Parathyroid adenoma (tissue), 2 donors: ENCODE measurements around the gene TMPRSS15.

Experiments
- H2AFZ ChIP-seq: fragments of 300-600 bp; sonication (generic); one replicate; pipeline ENCODE4 v1.7.0; 2017; ENCODE audit warnings: antibody characterized with exemption, mild to moderate bottlenecking
- H3K27ac ChIP-seq: fragments of 300-600 bp; sonication (generic); one replicate; pipeline ENCODE4 v1.7.0; 2017
- H3K27me3 ChIP-seq: fragments of 300-600 bp; sonication (generic); one replicate; pipeline ENCODE4 v1.7.0; 2017; ENCODE audit warnings: low read length; ENCODE audit not compliant: control insufficient read depth, insufficient read depth
- H3K36me3 ChIP-seq: fragments of 300-600 bp; sonication (generic); one replicate; pipeline ENCODE4 v1.7.0; 2017; ENCODE audit warnings: low read length; ENCODE audit not compliant: control insufficient read depth, insufficient read depth
- H3K4me1 ChIP-seq: fragments of 300-600 bp; sonication (generic); one replicate; pipeline ENCODE4 v1.7.0; 2017; ENCODE audit warnings: control low read depth
- H3K4me2 ChIP-seq: fragments of 300-600 bp; sonication (generic); one replicate; pipeline ENCODE4 v1.7.0; 2017; ENCODE audit warnings: low read length
- H3K4me3 ChIP-seq: fragments of 300-600 bp; sonication (generic); one replicate; pipeline ENCODE4 v1.7.0; 2017; ENCODE audit warnings: low read depth, low read length
- H3K79me2 ChIP-seq: fragments of 300-600 bp; sonication (generic); one replicate; pipeline ENCODE4 v1.7.0; 2017; ENCODE audit warnings: control low read depth
- H3K9ac ChIP-seq: fragments of 300-600 bp; sonication (generic); one replicate; pipeline ENCODE4 v1.7.0; 2017; ENCODE audit warnings: mild to moderate bottlenecking
- H3K9me3 ChIP-seq: fragments of 300-600 bp; sonication (generic); one replicate; pipeline ENCODE4 v1.7.0; 2017; ENCODE audit warnings: low read length; ENCODE audit not compliant: control insufficient read depth
- CTCF ChIP-seq: fragments of 300-600 bp; sonication (generic); IDR thresholded peaks from one replicate; pipeline ENCODE4 v1.7.0; 2017; ENCODE audit warnings: antibody characterized with exemption, mild to moderate bottlenecking
- donor health status: primary hyperparathyroidism.

The TMPRSS15 gene

GRCh38 chr21:18269856-18270255 lies 133.7 kb downstream of the TMPRSS15 start:
- no peak overlapping the region for H3K27ac ChIP-seq
- no peaks in the 10 kb centered on the region for H3K36me3 ChIP-seq
- no peak for TF ChIP-seq CTCF
- H3K9ac ChIP-seq: no peak overlapping the region
- no peak overlapping the region for H3K4me3 ChIP-seq
- H3K79me2 ChIP-seq: no peaks in the 10 kb centered on the region
- H2AFZ ChIP-seq: no peak overlapping the region
- no peak overlapping the region for H3K4me2 ChIP-seq
- H3K9me3 ChIP-seq: no peaks in the 10 kb centered on the region
- H3K4me1 ChIP-seq: no peaks in the 10 kb centered on the region
- no peaks in the 10 kb centered on the region for H3K27me3 ChIP-seq

GRCh38 chr21:18268906-18269305 lies 134.7 kb downstream of the TMPRSS15 start:
- TF ChIP-seq CTCF: no peak
- Histone ChIP-seq H3K27me3 (no peaks in the 10 kb centered on the region), H3K4me2 (no peak overlapping the region), H3K9me3 (no peaks in the 10 kb centered on the region), H3K4me3 (no peak overlapping the region), H3K4me1 (no peaks in the 10 kb centered on the region), H3K79me2 (no peaks in the 10 kb centered on the region), H3K9ac (no peak overlapping the region), H3K27ac (no peak overlapping the region), H2AFZ (no peak overlapping the region), H3K36me3 (no peaks in the 10 kb centered on the region)

GRCh38 chr21:18267496-18267895 lies 136.1 kb downstream of the TMPRSS15 start:
- H3K36me3 ChIP-seq: no peaks in the 10 kb centered on the region
- no peak overlapping the region for H3K4me2 ChIP-seq
- H3K27ac ChIP-seq: no peak overlapping the region
- H3K9me3 ChIP-seq: no peaks in the 10 kb centered on the region
- H3K79me2 ChIP-seq: no peaks in the 10 kb centered on the region
- no peaks in the 10 kb centered on the region for H3K27me3 ChIP-seq
- no peak overlapping the region for H3K9ac ChIP-seq
- H3K4me3 ChIP-seq: no peak overlapping the region
- TF ChIP-seq CTCF: no peak
- no peaks in the 10 kb centered on the region for H3K4me1 ChIP-seq
- no peak overlapping the region for H2AFZ ChIP-seq

DNA sequence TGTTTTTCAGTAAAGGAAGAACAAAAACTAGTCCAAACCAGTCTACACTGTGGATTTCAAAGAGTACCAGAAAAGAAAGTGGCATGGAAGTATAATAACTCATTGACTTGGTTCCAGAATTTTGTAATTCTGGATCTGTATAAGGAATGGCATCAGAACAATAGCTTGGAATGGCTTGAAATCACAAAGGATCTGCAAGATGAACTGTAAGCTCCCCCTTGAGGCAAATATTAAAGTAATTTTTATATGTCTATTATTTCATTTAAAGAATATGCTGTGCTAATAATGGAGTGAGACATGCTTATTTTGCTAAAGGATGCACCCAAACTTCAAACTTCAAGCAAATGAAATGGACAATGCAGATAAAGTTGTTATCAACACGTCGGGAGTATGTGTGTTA lies 137.6 kb downstream of the TMPRSS15 start:
- Histone ChIP-seq H3K4me1 (no peaks in the 10 kb centered on the region), H2AFZ (no peak overlapping the region), H3K4me3 (no peak overlapping the region), H3K27ac (no peak overlapping the region), H3K4me2 (no peak overlapping the region), H3K9ac (no peak overlapping the region), H3K36me3 (no peaks in the 10 kb centered on the region), H3K9me3 (no peaks in the 10 kb centered on the region), H3K27me3 (no peaks in the 10 kb centered on the region), H3K79me2 (no peaks in the 10 kb centered on the region)
- TF ChIP-seq CTCF: no peak

DNA sequence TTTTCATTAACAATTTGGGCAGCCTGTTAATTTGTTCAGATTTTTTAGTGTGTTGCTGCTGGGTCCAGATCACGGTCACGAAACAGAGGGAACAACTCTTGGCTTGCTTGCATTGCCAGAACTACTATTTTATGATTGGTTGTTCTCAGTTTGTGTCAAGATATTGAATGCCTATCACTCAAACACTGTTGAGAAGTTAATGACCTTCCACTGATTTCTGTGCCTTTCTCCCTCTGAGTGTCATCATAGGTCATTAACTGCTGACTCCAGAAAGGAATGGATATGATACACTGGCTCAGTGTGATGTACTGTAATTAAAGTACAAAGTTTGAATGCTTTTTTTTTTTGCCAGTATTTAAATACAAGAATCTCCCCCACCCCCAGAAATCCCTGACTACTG lies 149.8 kb downstream of the TMPRSS15 start:
- Histone ChIP-seq H3K79me2 (no peaks in the 10 kb centered on the region), H3K36me3 (no peaks in the 10 kb centered on the region)

More for the DNA sequence above, 149.8 kb downstream of the TMPRSS15 start:
- H3K4me1 ChIP-seq: no peaks in the 10 kb centered on the region
- no peak overlapping the region for H2AFZ ChIP-seq
- no peak for TF ChIP-seq CTCF
- no peak overlapping the region for H3K9ac ChIP-seq
- H3K4me2 ChIP-seq: no peak overlapping the region
- H3K4me3 ChIP-seq: no peak overlapping the region
- no peaks in the 10 kb centered on the region for H3K9me3 ChIP-seq
- H3K27ac ChIP-seq: no peak overlapping the region
- H3K27me3 ChIP-seq: no peaks in the 10 kb centered on the region
